ENCODE data around the gene RASIP1. TPM values are rescaled to one million over a fixed set of nuclear protein-coding genes. Genes with fewer than 3 reads are reported as not detected.

Gene RASIP1
- total RNA-seq, 2 experiments from 2014 or later: 0.19 TPM

GRCh38 chr19:48673436-48674100 lies 66.8 kb downstream of the RASIP1 start:
- intact Hi-C loops (cut with micrococcal nuclease): no loop called here
- H3K27ac Mint-ChIP-seq: no peak overlapping the region
- no peaks in the 10 kb centered on the region for H3K36me3 Mint-ChIP-seq
- H3K4me3 Mint-ChIP-seq: no peak overlapping the region
- ChIA-PET CTCF (interaction anchor here (1.3 to 3.0 kb wide), 4 partner anchors 28 to 114 kb away, joined by 7 to 14 read pairs (median 12); partner anchors contain the start of genes CA11 and RASIP1), POLR2A (interaction anchor here (0.6 kb wide), 1 partner anchor 37 kb away, joined by 3 read pairs; no protein-coding TSS in a partner anchor)
- peaks cover 7% of the 10 kb centered on the region for H3K4me1 Mint-ChIP-seq (ENCODE audit: low read depth)
- H3K9me3 Mint-ChIP-seq: peaks cover 4% of the 10 kb centered on the region
- no peak for DNase-seq
- H3K27me3 Mint-ChIP-seq: no peaks in the 10 kb centered on the region

- DNase-seq: no peak
- Mint-ChIP-seq H3K9me3 (peaks cover 4% of the 10 kb centered on the region), H3K36me3 (no peaks in the 10 kb centered on the region), H3K4me1 (ENCODE audit: low read depth) (peaks cover 7% of the 10 kb centered on the region), H3K27me3 (no peaks in the 10 kb centered on the region), H3K27ac (no peak within 1 kb of the TSS), H3K4me3 (no peak within 1 kb of the TSS)
- POLR2A ChIA-PET: no interaction called here
- CTCF ChIA-PET: no interaction called here
- intact Hi-C loops (cut with micrococcal nuclease): no loop called here
These were observed 67.4 kb downstream of the RASIP1 start, which contains the start of gene NTN5 for GRCh38 chr19:48672994-48673393. Gene NTN5 (minus strand): TSS chr19:48673017. CDS start chr19:48670986, 2,031 bp downstream.

GRCh38 chr19:48671446-48671995 lies 68.9 kb downstream of the RASIP1 start:
- CTCF ChIA-PET: no interaction called here
- H3K9me3 Mint-ChIP-seq: peaks cover 4% of the 10 kb centered on the region
- no peak overlapping the region for H3K4me3 Mint-ChIP-seq
- no peaks in the 10 kb centered on the region for H3K36me3 Mint-ChIP-seq
- no peak for DNase-seq
- no peaks in the 10 kb centered on the region for H3K27me3 Mint-ChIP-seq
- no peak overlapping the region for H3K27ac Mint-ChIP-seq
- intact Hi-C loops (cut with micrococcal nuclease): no loop called here
- POLR2A ChIA-PET: no interaction called here
- H3K4me1 Mint-ChIP-seq (ENCODE audit: low read depth): peaks cover 7% of the 10 kb centered on the region

- H3K4me3 Mint-ChIP-seq: no peak overlapping the region
These were observed 69.5 kb downstream of the RASIP1 start for GRCh38 chr19:48670699-48671445.

More at GRCh38 chr19:48670699-48671445, 69.5 kb downstream of the RASIP1 start:
- H3K4me1 Mint-ChIP-seq (ENCODE audit: low read depth): peaks cover 7% of the 10 kb centered on the region
- ChIA-PET CTCF (no interaction called here), POLR2A (no interaction called here)
- no peaks in the 10 kb centered on the region for H3K27me3 Mint-ChIP-seq
- peaks cover 4% of the 10 kb centered on the region for H3K9me3 Mint-ChIP-seq
- DNase-seq: no peak
- H3K27ac Mint-ChIP-seq: no peak overlapping the region
- intact Hi-C loops (cut with micrococcal nuclease): no loop called here
- no peaks in the 10 kb centered on the region for H3K36me3 Mint-ChIP-seq

Other genes starting within 250 kb of the RASIP1 start
- 1 to 10 TPM; 3.6 to 3.8 TPM for gene LMTK3, start 228.8 kb downstream of the RASIP1 start, total RNA-seq
- not detected for gene SULT2B1, start 188.4 kb downstream of the RASIP1 start, total RNA-seq
- not detected for gene SPACA4, start 133.9 kb downstream of the RASIP1 start, total RNA-seq
- gene FAM83E, start 125.5 kb downstream of the RASIP1 start, total RNA-seq: 1 to 10 TPM; 2.2 to 2.4 TPM
- gene RPL18, start 121.4 kb downstream of the RASIP1 start, total RNA-seq: 1,000 to 10,000 TPM; 2,095 to 2,140 TPM
- gene SPHK2, start 121.1 kb downstream of the RASIP1 start, total RNA-seq: 10 to 100 TPM; 24.1 to 24.6 TPM
- gene DBP, start 103.2 kb downstream of the RASIP1 start, total RNA-seq: 10 to 100 TPM in 1 of 2 experiments, 1 to 10 TPM in 1; 8.3 to 10.4 TPM
- gene CA11, start 94.4 kb downstream of the RASIP1 start, total RNA-seq: 10 to 100 TPM; 12.7 to 15.9 TPM
- under 1 TPM; 0.70 to 0.74 TPM for gene NTN5, start 67.6 kb downstream of the RASIP1 start, total RNA-seq
- not detected for gene FUT2, start 44.6 kb downstream of the RASIP1 start, total RNA-seq
- gene MAMSTR, start 20.9 kb downstream of the RASIP1 start, total RNA-seq: under 1 TPM; 0.76 to 0.85 TPM
- gene IZUMO1, start 6.3 kb upstream of the RASIP1 start, total RNA-seq: not detected
- under 1 TPM; 0.36 to 0.40 TPM for gene FUT1, start 12.0 kb upstream of the RASIP1 start, total RNA-seq
- not detected for gene FGF21, start 14.9 kb upstream of the RASIP1 start, total RNA-seq
- 10 to 100 TPM; 59.8 to 61.5 TPM for gene BCAT2, start 70.4 kb upstream of the RASIP1 start, total RNA-seq
- under 1 TPM in 1 of 2 experiments, not detected in 1; 0.31 TPM for gene HSD17B14, start 95.9 kb upstream of the RASIP1 start, total RNA-seq
- 10 to 100 TPM; 10.5 to 11.0 TPM for gene PLEKHA4, start 128.0 kb upstream of the RASIP1 start, total RNA-seq
- 10 to 100 TPM; 49.7 to 52.0 TPM for gene PPP1R15A, start 131.8 kb upstream of the RASIP1 start, total RNA-seq
- under 1 TPM; 0.34 to 0.59 TPM for gene TULP2, start 158.1 kb upstream of the RASIP1 start, total RNA-seq
- gene NUCB1, start 159.7 kb upstream of the RASIP1 start, total RNA-seq: 100 to 1,000 TPM; 154 to 159 TPM
- 1 to 10 TPM; 2.0 to 2.8 TPM for gene DHDH, start 193.1 kb upstream of the RASIP1 start, total RNA-seq
- 100 to 1,000 TPM; 173 to 181 TPM for gene BAX, start 214.3 kb upstream of the RASIP1 start, total RNA-seq
- 100 to 1,000 TPM; 870 to 900 TPM for gene FTL, start 224.7 kb upstream of the RASIP1 start, total RNA-seq

All from activated CD4-positive, alpha-beta memory T cell treated with anti-CD3 and anti-CD28 coated beads for 36 hours (primary cell).